GM12878 (cell line): ENCODE results near the gene PRKX. TPM values are rescaled to one million over a fixed set of nuclear protein-coding genes. Genes with fewer than 3 reads are reported as not detected.

Source experiments
- ATAC-seq: fragments of 200-7000 bp; cut with Tn5 transposase; 3 replicates; pipeline ENCODE4 v1.9.1; 2020; ENCODE audit warnings: mild to moderate bottlenecking, moderate library complexity
- BruUV-seq: library from RNA; stranded (reverse); fragments of 400-500 nt; replicated peaks from 2 replicates; lab custom pipeline; 2021; lab: Mats Ljungman, UMichigan
- CTCF ChIA-PET: fragments of 300-600 bp; sonication (Branson Sonifier 250); formaldehyde crosslinking; extraction: SDS; loops from one replicate; lab custom pipeline; 2021; ENCODE audit warnings: inconsistent platforms; lab: Yijun Ruan, JAX
- POLR2A ChIA-PET: fragments of 350-600 bp; formaldehyde crosslinking; extraction: SDS; loops from one replicate; lab custom pipeline; 2021; ENCODE audit warnings: inconsistent platforms; lab: Charles Lee
- RAD21 ChIA-PET: fragments of 300-600 bp; sonication (Branson Sonifier 250); formaldehyde crosslinking; loops from one replicate; lab custom pipeline; 2023; ENCODE audit warnings: antibody characterized with exemption; ENCODE audit not compliant: unreplicated experiment; lab: Charles Lee
- SMC1A ChIA-PET: fragments of 300-600 bp; sonication (Branson Sonifier 250); formaldehyde crosslinking; loops from one replicate; lab custom pipeline; 2023; ENCODE audit not compliant: unreplicated experiment, uncharacterized antibody; lab: Charles Lee
- DNase-seq: peaks from one replicate; pipeline ENCODE4 v3.0.0-alpha.2; 2011; ENCODE audit warnings: low read depth, low spot score
- FAIRE-seq: peaks from 3 replicates; lab custom pipeline; 2011; peaks lifted over from hg19 to GRCh38; lab: Jason Lieb, UNC
- H2AFZ ChIP-seq: 2 replicates; pipeline ENCODE4 v1.6.0; 2011; ENCODE audit warnings: low read depth, low read length, control low read depth; ENCODE audit not compliant: control insufficient read depth
- H3K27ac ChIP-seq: 2 replicates; pipeline ENCODE4 v1.5.1; 2011; ENCODE audit warnings: control low read depth; ENCODE audit not compliant: control insufficient read depth, insufficient read depth
- H3K27me3 ChIP-seq, 2 experiments: replicated peaks in 1 of 2; 2 replicates each; pipeline versions ENCODE4 v1.6.0 to v1.6.1; 2011; ENCODE audit warnings: low read length in 1 of 2; ENCODE audit not compliant: control insufficient read depth in 2 of 2, insufficient read depth in 2 of 2
- H3K36me3 ChIP-seq, 2 experiments: 2 replicates each; pipeline ENCODE4 v1.5.1; 2011; ENCODE audit warnings: low read length in 1 of 2; ENCODE audit not compliant: control insufficient read depth in 2 of 2, insufficient read depth in 2 of 2
- H3K4me1 ChIP-seq: 2 replicates; pipeline ENCODE4 v1.6.1; 2011; ENCODE audit warnings: mild to moderate bottlenecking, low read length, moderate library complexity, mixed read lengths; ENCODE audit not compliant: control insufficient read depth, insufficient read depth
- H3K4me2 ChIP-seq: 2 replicates; pipeline ENCODE4 v1.6.0; 2011; ENCODE audit warnings: control low read depth; ENCODE audit not compliant: control insufficient read depth, insufficient read depth
- H3K4me3 ChIP-seq: fragments of 200-600 bp; sonication (generic); 2 replicates; pipeline ENCODE4 v1.5.1; 2016
- H3K79me2 ChIP-seq: 2 replicates; pipeline ENCODE4 v1.6.0; 2011; ENCODE audit warnings: low read length; ENCODE audit not compliant: control insufficient read depth, insufficient read depth
- H3K9ac ChIP-seq: 2 replicates; pipeline ENCODE4 v1.8.0; 2011; ENCODE audit warnings: low read length, control low read depth, mixed read lengths; ENCODE audit not compliant: control insufficient read depth, insufficient read depth
- H3K9me3 ChIP-seq: replicated peaks from 3 replicates; pipeline ENCODE4 v1.5.1; 2011; ENCODE audit warnings: mild to moderate bottlenecking, low read length; ENCODE audit not compliant: control insufficient read depth, insufficient read depth
- H4K20me1 ChIP-seq: 2 replicates; pipeline ENCODE4 v1.6.0; 2011; ENCODE audit not compliant: control insufficient read depth, insufficient read depth
- ASH2L ChIP-seq: fragments of 300-600, 200-600 bp; sonication (generic); IDR thresholded peaks from 2 replicates; pipeline ENCODE4 v1.6.1; 2017; ENCODE audit warnings: low read depth, mild to moderate bottlenecking, borderline replicate concordance
- BACH1 ChIP-seq: fragments of 450-650 bp; IDR thresholded peaks from 2 replicates; pipeline ENCODE4 v1.6.1; 2017; ENCODE audit warnings: mild to moderate bottlenecking, borderline replicate concordance
- CEBPZ ChIP-seq: fragments of 150-350 bp; IDR thresholded peaks from 2 replicates; pipeline ENCODE4 v1.6.1; 2016; ENCODE audit warnings: low read depth, low read length
- EED ChIP-seq: sonication (generic); IDR thresholded peaks from 2 replicates; pipeline ENCODE4 v1.6.1; 2016; ENCODE audit warnings: antibody characterized with exemption, low read depth
- GABPA ChIP-seq: IDR thresholded peaks from 2 replicates; pipeline ENCODE4 v1.6.1; 2014; ENCODE audit warnings: antibody characterized with exemption, low read depth, mild to moderate bottlenecking, inconsistent platforms
- IKZF2 ChIP-seq, 2 experiments: fragments of 450-650 bp; IDR thresholded peaks; 2 replicates each; pipeline ENCODE4 v1.6.1; 2017; ENCODE audit warnings: mild to moderate bottlenecking in 2 of 2, moderate library complexity in 2 of 2
- JUND ChIP-seq: IDR thresholded peaks from 2 replicates; pipeline ENCODE4 v1.6.1; 2012; ENCODE audit warnings: low read depth, mild to moderate bottlenecking, low read length, improper control_type of control experiment, moderate library complexity
- KLF5 ChIP-seq: fragments of 450-650 bp; IDR thresholded peaks from 2 replicates; pipeline ENCODE4 v1.6.1; 2014; ENCODE audit warnings: mild to moderate bottlenecking; ENCODE audit not compliant: partially characterized antibody
- LARP7 ChIP-seq: fragments of 450-650 bp; IDR thresholded peaks from 2 replicates; pipeline ENCODE4 v1.6.1; 2017; ENCODE audit warnings: mild to moderate bottlenecking
- MTA3 ChIP-seq: IDR thresholded peaks from 2 replicates; pipeline ENCODE4 v1.6.1; 2012; ENCODE audit warnings: low read length, inconsistent platforms, borderline replicate concordance
- MXI1 ChIP-seq: fragments of 150-350 bp; IDR thresholded peaks from 2 replicates; pipeline ENCODE4 v1.6.1; 2011; ENCODE audit warnings: low read depth, mild to moderate bottlenecking, inconsistent platforms, low read length, improper control_type of control experiment
- PAX8 ChIP-seq: fragments of 450-650 bp; IDR thresholded peaks from 2 replicates; pipeline ENCODE4 v1.6.1; 2017; ENCODE audit warnings: mild to moderate bottlenecking, moderate library complexity
- SIX5 ChIP-seq: IDR thresholded peaks from 2 replicates; pipeline ENCODE4 v1.6.1; 2011; ENCODE audit warnings: mild to moderate bottlenecking, low read depth, low read length, moderate library complexity; ENCODE audit not compliant: severe bottlenecking
- SMAD5 ChIP-seq: IDR thresholded peaks from 2 replicates; pipeline ENCODE4 v1.6.1; 2016; ENCODE audit warnings: antibody characterized with exemption, low read depth
- SMC3 ChIP-seq: IDR thresholded peaks from 2 replicates; pipeline ENCODE4 v1.6.1; 2011; ENCODE audit warnings: low read length, improper control_type of control experiment, borderline replicate concordance
- YY1 ChIP-seq: IDR thresholded peaks from 2 replicates; pipeline ENCODE4 v1.6.1; 2011; ENCODE audit warnings: low read depth, mild to moderate bottlenecking, low read length
- whole genome bisulfite sequencing: methylation state at CpG from one replicate; pipeline ENCODE4 v1.1.6; 2016; ENCODE audit warnings: low lambda C conversion rate; ENCODE audit not compliant: insufficient replicate concordance, insufficient coverage; ENCODE audit errors: missing lambda C conversion rate; 5-methylcytosine and 5-hydroxymethylcytosine counted together
- in situ Hi-C: fragments of 300-500 bp; cut with MboI; formaldehyde crosslinking; loops from 9 replicates; pipeline ENCODE4 v1.14.3; 2018; ENCODE audit warnings: mixed read lengths
- intact Hi-C: fragments of 100-400 bp; cut with micrococcal nuclease; formaldehyde crosslinking; loops from one replicate; pipeline ENCODE4 v1.14.2; 2022; ENCODE audit not compliant: unreplicated experiment
- polyA plus RNA-seq, 11 experiments: library from polyadenylated mRNA; depleted of rRNA in 4 of 11; unstranded in 6 of 11; stranded (reverse) in 5 of 11; fragments of >200 nt; fragmentation: Nextera tagmentation in 4 of 11; fragmentation: Illumina TruSeq in 1 of 11; extraction: Ambion mirVana in 4 of 11; extraction: Trizol in 1 of 11; gene quantifications; 1 replicate in 1 of 11; 2 replicates in 10 of 11; pipeline versions ENCODE4 v1.2.1 to v1.2.3, GENCODE V29; 2011 to 2016; ENCODE audit warnings: inconsistent platforms in 2 of 11, missing spikeins in 2 of 11, low read depth in 1 of 11
- total RNA-seq, 4 experiments: library from RNA; depleted of rRNA in 3 of 4; stranded (reverse); fragments of >200 nt in 3 of 4; fragmentation: Illumina TruSeq in 1 of 4; extraction: Trizol in 1 of 4; gene quantifications; 2 replicates each; pipeline versions ENCODE4 v1.2.1 to v1.2.3, GENCODE V29; 2013 to 2021

The PRKX gene
- total and polyA plus RNA-seq, 10 of the 15 experiments (the other 5 are each of a cell fraction or from before 2014, with no cell fraction given), result 3.9 to 45.3 (median 23.9) TPM

- Histone ChIP-seq H3K9me3 (no peaks in the 10 kb centered on the region), H3K27me3 (no peaks in the 10 kb centered on the region), H3K4me1 (no peaks in the 10 kb centered on the region), H3K4me3 (no peak overlapping the region), H3K27ac (no peak overlapping the region), H3K79me2 (no peaks in the 10 kb centered on the region), H2AFZ (no peak overlapping the region), H3K4me2 (no peak overlapping the region)
- ChIA-PET POLR2A (no interaction called here), RAD21 (no interaction called here)
- no peak for ATAC-seq
- WGBS, result 95% methylated on average over 7 of the region's 7 CpGs
- in situ Hi-C loops, result no loop called here
- TF ChIP-seq SIX5, result no peak
- no peak for TF ChIP-seq SMAD5
- no peak for TF ChIP-seq KLF5
- TF ChIP-seq, all 136 proteins: peak for 0
- H3K9ac ChIP-seq, result no peak overlapping the region
- no peaks in the 10 kb centered on the region for H4K20me1 ChIP-seq
- DNase-seq (no peak), FAIRE-seq (no peak)
- no peaks in the 10 kb centered on the region for H3K36me3 ChIP-seq
- intact Hi-C loops, result no loop called here
- ChIA-PET SMC1A (interaction anchor here (1.0 kb wide), 1 partner anchor 353 kb away, joined by 3 read pairs; no protein-coding TSS in a partner anchor), CTCF (no interaction called here)
- no TSS peak for BruUV-seq
Measured at GRCh38 chrX:3599802-3600430, 113.5 kb downstream of the PRKX start.

- Histone ChIP-seq H3K4me3 (no peak overlapping the region), H3K9me3 (no peaks in the 10 kb centered on the region), H2AFZ (no peak overlapping the region), H3K27me3 (no peaks in the 10 kb centered on the region), H3K36me3 (no peaks in the 10 kb centered on the region), H3K9ac (no peak overlapping the region), H4K20me1 (no peaks in the 10 kb centered on the region), H3K4me1 (no peaks in the 10 kb centered on the region), H3K79me2 (no peaks in the 10 kb centered on the region), H3K27ac (no peak overlapping the region), H3K4me2 (no peak overlapping the region)
- no peak for DNase-seq
- intact Hi-C loops, result no loop called here
- ChIA-PET RAD21 (no interaction called here), SMC1A (interaction anchor here (1.0 kb wide), 1 partner anchor 352 kb away, joined by 3 read pairs; no protein-coding TSS in a partner anchor), POLR2A (no interaction called here), CTCF (interaction anchor here (0.6 kb wide), 1 partner anchor 1351 kb away, joined by 3 read pairs; no protein-coding TSS in a partner anchor)
- WGBS, result 97% methylated on average over 6 of the region's 6 CpGs
- in situ Hi-C loops, result no loop called here
- no peak for ATAC-seq
- FAIRE-seq, result no peak
- no TSS peak for BruUV-seq
- TF ChIP-seq JUND (no peak), BACH1 (no peak), EED (no peak), YY1 (no peak), GABPA (no peak), LARP7 (no peak), CEBPZ (no peak), MXI1 (no peak), ASH2L (no peak), MTA3 (no peak), PAX8 (no peak), SMC3 (no peak), IKZF2 (IDR thresholded peaks at IDR 0.05) (no peak)
Measured at GRCh38 chrX:3598709-3599108, 114.7 kb downstream of the PRKX start.
